ENCODE data around the gene MTHFD2L.

MTHFD2L gene

GRCh38 chr4:74133786-74134499, 24.0 kb upstream of the MTHFD2L start:
- DNase-seq: peak; percentile 41

- no peak for DNase-seq
Observed at GRCh38 chr4:74134500-74134852, 23.4 kb upstream of the MTHFD2L start.

- DNase-seq: no peak
Observed at GRCh38 chr4:74146581-74147129, 11.3 kb upstream of the MTHFD2L start.

DNA sequence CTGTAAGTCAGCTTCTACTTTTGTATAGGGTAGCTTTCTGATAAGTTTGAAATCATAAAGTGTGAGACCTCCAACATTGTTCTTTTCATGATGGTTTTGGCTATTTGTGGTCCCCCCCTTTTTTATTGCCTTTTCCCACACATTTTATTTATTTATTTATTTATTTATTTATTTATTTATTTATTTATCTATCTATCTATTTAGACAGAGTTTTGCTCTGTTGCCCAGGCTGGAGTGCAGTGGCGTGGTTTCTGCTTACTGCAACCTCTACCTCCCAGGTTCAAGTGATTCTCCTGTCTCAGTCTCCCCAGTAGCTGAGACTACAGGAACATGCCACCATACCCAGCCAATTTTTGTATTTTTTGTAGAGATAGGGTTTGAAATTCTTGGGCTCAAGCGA, 9.7 kb upstream of the MTHFD2L start:
- DNase-seq: no peak

DNA sequence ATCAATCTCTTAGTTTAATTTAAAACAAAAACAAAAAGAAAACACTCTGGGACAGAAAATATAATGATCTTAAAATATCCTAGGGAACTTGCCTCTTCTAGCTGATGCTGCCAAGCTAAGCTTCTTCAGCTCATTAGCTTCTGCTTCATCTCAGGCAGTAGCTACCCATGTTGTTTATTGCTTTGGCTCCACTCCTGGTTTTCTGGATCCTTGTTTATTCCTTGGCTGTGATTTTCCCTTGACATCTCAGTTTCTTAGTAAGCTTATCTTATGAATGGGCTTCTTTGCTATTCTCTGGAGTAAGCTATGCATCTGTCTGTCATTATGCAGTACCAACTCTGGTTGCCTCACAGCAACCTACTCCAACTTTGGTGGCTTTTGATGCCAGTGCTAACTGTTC, 5.1 kb upstream of the MTHFD2L start:
- DNase-seq: no peak

DNA sequence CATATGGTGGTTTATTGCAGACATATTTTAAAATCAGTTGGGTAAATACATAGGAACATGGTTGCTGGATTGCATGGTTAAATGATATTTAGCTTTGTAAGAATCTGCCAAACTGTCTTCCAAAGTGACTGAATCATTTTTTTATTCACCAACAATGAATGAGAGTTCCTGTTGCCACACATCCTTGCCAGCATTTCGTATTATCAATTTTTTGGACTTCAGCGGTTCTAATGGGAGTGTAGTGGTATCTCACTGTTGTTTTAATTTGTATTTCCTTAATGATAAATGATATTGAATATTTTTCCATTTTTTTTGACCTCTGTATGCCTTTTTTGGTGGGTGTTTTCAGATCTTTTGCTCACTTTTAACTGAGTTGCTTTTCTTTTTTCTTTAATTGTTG, 1.4 kb upstream of the MTHFD2L start:
- DNase-seq: no peak

DNA sequence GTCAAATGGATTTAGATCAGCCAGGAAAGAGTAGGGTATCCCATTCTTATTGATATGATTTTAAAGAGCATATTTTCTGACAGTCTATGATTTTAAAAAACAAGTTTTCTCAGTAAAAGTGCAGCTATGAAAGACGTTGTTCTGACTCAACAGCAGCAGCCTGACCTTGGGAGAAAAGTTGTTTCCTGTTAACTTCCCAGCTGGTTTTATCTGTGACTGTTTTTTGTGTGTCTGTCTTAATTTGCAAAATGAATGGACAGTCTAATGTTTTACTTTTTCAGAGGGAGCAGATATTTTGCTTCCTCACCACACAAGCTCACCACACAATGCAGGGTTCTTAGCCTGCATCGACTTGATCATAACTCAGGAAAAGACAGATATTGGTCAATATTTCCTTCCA, 764 bp upstream of the MTHFD2L start:
- no peak for DNase-seq

DNA sequence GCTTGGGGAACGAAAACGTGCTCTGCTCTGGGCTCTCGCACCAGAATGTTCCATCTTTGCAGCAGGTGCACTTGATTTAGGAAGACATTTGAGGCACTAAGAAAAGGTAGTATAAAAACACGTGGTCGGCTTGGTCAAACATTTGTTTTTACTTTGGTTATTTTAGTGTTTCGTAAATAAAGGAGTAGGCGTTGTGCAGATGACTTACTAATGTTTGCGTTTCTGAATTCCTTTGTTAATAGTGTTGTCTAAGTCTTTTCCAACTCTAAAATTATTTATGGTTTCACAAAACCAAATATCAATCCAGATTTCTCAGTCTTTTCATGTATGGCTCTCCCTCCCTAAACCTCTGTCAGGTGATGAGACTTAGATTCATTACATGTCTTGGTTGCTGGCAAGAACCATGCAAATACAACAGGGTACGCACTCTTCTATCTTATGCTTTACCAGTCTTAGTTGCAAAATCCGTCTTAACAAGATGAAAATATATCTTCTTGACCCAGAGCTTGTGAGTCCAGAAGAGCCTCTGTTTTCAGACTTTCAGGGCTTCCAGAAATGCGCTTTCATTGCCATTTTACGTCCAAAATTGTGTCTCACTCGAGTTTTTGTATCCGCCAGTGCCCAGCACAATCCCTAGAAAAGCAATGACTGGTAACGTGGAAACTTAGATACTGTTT, 686 bp downstream of the MTHFD2L start:
- no peak for DNase-seq

GRCh38 chr4:74159143-74159709, 1.3 kb downstream of the MTHFD2L start:
- peak; percentile 36 for DNase-seq

GRCh38 chr4:74161666-74162450, 3.9 kb downstream of the MTHFD2L start:
- no peak for DNase-seq

DNA sequence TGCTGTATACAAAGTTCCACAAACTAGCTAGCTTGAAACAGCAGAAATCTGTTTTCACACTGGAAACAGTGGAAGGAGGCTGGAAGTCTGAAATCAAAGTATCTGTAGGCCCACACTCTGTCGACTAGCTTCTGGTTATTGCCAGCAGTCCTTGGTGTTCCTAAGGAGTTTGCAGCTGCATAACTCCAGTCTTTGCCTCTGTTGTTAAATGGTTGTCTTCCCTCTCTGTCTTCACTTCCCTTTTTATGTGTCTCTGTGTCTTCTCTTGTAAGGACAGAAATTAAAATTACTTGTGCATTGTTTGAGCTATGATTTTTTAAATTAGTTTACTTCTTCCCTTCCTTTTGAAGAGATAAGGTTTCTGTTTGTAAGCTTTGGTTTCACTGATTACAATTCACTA, 8.2 kb downstream of the MTHFD2L start:
- peak; percentile 76 for DNase-seq

DNA sequence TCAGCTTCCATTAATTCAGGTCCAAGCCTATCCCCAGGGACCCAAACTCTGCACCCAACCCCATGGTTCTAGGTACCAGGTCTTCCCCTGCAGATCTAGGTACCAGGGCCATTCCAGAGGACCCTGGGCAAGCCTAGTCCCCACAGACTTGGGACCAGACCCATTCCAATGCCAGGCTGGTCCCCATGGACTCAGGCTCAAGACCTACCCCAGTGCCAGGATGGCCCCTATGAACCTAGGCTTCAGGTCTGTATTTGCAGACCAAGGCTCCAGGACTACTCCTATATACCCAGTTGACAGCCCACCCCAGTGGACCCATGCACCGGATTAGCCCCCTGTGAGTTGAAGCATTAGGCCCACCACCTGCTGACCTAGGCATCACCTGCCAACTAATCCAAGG, 8.9 kb downstream of the MTHFD2L start:
- DNase-seq: no peak

DNA sequence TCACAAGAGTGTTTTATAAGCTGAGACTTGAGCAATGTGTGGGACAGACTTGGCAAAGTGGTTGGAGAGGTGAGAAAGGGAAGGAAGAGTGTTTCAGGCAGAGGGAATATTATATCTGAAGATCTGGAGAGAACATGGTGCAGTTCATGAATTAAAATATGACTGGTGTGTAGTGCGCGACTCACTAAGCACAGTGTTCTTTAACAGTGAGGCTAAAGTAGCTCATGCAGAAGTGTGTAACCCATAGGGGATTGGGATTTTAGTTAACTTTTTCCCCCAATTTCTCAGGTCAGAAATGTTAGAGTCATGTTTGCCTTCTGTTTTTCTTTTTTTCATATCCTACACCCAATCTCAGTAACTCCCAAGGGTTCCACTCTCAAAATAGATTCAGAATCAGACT, 9.7 kb downstream of the MTHFD2L start:
- no peak for DNase-seq

GRCh38 chr4:74168841-74169240, 10.9 kb downstream of the MTHFD2L start:
- no peak for DNase-seq

GRCh38 chr4:74173321-74173720, 15.4 kb downstream of the MTHFD2L start:
- no peak for DNase-seq

DNA sequence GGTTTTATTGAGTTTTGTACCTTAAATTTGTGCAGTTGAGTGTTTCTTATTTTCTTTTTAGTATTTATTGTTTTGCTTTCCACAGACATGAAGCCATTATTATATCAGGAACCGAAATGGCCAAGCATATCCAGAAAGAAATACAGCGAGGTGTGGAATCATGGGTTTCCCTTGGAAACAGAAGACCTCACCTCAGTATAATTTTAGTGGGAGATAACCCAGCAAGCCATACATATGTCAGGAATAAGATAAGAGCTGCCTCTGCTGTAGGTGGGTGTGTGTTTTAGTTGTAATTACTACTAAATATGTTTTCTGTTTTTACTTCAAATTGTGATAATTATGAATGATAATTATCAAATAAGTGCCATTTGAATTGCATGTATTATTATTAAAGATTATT, 16.5 kb downstream of the MTHFD2L start:
- no peak for DNase-seq

GRCh38 chr4:74174941-74175340, 17.0 kb downstream of the MTHFD2L start:
- DNase-seq: no peak

DNA sequence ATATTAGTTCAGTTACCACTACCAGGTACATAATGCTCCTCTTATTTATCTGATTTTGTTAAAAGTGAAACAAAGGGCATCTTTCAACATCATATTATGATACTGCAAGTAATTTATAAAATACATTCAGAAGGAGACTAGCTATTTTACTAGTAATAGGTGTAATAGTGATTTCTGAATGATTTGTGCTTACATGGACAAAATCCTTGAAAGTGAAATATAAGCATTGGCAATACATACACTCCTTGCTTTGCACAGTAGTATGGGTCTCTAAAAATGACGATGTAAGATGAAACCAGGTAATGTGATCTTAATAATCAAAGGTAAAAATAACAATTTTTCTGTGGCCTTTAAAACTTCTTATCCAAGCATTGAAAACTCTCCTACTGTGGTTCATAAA, 17.5 kb downstream of the MTHFD2L start:
- no peak for DNase-seq

DNA sequence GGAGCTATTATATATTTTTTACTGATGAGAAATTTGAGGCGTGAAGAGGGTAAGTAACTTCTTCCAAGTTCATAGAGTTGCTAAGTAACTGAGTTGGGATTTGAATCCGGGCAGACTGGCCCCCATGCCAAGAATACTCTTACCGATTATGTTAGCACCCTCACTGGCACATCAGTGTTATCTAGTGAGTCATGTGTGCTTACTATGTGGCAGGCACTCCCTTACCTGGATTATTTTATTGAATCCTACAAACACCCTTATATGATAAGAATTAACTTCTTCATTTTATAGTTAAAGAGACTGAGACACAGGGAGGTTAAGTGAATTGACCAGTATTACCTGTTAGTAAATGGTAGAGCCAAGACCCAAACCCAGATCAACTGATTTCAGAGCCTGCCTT, 20.9 kb downstream of the MTHFD2L start:
- no peak for DNase-seq

- DNase-seq: peak; percentile 43
Observed at GRCh38 chr4:74181219-74181618, 23.3 kb downstream of the MTHFD2L start.

GRCh38 chr4:74188912-74189311, 31.0 kb downstream of the MTHFD2L start:
- DNase-seq: no peak

GRCh38 chr4:74189331-74190043, 31.6 kb downstream of the MTHFD2L start:
- DNase-seq: peak; percentile 22

DNA sequence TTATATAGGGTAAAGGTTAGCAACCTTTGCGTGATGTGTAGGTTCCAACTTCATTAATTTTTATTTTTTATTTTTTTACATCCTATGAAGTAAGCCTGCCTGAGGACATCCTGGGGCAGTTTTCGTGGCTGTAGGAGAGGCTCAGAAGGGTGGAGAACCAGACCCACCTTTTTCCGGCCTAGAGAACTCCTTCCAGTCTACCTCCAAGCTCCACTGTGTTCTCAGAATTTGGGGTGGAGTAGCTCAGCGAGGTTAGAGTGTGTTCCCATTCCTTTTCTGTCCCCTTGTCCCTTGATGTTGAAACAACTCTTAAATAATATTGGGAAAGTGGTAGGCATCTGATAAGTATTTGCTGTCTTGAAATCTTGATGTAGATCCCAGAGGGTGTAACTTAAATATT, 32.4 kb downstream of the MTHFD2L start:
- DNase-seq: no peak
